GM19395 (cell line): ENCODE data around the gene HDAC10.
"Not testable (repeated sequence)": the region's sequence is repeated elsewhere in the genome, so short reads cannot be mapped to it uniquely, and the experiment has no call there.

Experiments
- ATAC-seq: cut with Tn5 transposase; IDR thresholded peaks from one replicate; pipeline ENCODE4 v1.9.1; 2021; ENCODE audit warnings: mild to moderate bottlenecking, moderate library complexity; ENCODE audit not compliant: unreplicated experiment

HDAC10 gene

GRCh38 chr22:50205781-50206569, 45.1 kb downstream of the HDAC10 start:
- ATAC-seq = no peak

GRCh38 chr22:50204998-50205397, 46.1 kb downstream of the HDAC10 start:
- ATAC-seq = not testable (repeated sequence)

DNA sequence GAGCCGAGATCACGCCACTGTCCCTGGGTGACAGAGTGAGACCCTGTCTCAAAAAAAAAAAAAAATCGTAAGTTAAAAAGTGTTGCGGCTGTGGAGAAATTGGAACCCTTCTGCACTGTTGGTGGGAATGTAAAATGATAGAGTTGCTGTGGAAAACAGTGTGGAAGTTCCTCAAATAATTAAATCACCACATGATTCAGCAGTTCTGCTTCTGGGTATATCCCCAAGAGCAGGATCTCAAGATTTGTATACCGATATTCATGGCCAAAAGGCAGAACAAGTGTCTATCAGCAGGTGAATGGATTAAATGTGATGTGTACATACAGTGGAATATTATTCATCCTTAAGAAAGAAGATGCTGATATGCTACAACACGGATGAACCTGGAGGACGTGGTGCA, 46.5 kb downstream of the HDAC10 start:
- no peak for ATAC-seq

GRCh38 chr22:50203288-50203687, 47.8 kb downstream of the HDAC10 start:
- ATAC-seq = no peak

DNA sequence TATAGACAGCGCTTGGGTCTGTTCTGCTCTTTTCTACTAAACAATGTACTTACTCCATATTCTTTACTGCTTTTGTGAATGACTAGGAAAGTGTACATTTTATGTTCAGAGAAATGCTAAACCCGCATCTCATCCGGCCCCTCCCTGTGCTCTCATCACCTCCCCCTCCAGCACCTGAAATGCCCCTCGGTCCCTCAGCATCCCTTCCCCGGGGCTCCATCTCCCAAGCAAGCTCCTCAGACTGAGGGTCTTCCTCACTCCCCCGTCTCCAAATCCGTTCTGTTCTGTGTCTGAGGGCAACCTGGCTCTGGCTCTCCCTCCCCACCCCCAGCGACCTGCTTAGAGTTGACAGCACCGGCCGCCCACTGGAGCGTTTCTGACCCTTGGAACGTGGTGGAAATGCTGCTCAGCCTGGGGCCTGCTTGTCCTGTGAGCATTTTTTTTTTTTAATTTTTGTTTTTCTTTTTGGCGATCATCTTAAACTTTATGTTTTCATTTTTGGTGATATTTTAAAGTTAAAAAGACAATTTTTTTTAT, 48.9 kb downstream of the HDAC10 start:
- no peak for ATAC-seq

DNA sequence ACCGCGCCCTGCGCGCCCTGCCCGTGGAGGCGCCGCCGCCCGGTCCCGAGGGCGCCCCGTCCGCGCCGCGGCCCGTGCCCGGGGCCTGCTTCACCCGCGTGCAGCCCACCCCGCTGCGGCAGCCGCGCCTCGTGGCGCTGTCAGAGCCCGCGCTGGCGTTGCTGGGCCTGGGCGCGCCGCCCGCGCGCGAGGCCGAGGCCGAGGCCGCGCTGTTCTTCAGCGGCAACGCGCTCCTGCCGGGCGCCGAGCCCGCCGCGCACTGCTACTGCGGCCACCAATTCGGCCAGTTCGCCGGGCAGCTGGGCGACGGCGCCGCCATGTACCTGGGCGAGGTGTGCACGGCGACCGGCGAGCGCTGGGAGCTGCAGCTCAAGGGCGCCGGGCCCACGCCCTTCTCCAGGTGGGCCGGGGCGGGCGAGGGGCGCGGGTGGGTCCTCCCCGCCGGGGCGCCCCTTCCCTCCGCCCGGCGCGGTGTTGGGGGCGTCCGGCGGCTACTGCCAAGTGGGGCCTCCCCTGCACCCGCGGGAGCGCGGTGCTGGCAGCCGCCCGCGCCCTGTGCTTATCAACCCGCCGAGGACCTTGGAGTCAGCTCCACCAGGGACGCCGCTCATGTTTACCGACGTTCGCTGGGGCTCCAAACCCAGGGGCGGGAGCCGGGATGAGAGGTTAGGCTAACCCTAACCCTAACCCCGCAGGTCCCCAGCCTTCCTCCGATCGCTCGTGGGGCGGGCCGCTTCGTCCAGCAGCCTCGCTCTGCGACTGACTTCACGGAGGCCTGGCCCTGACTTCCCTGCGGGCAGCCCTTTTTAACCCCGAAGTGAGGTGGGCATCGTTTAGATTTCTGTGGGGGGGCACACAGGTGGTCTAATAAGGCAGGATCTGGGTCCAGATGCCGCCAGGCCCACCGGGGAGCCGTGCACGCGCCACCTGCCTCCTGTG, 49.6 kb downstream of the HDAC10 start:
- peak; percentile 21 for ATAC-seq

GRCh38 chr22:50200461-50201190, 50.4 kb downstream of the HDAC10 start, which contains the start of gene SELENOO:
Gene SELENOO (plus strand): TSS chr22:50201011. CDS start chr22:50201037, 26 bp downstream.
- peak; percentile 70 for ATAC-seq

GRCh38 chr22:50199829-50200460, 51.1 kb downstream of the HDAC10 start:
- peak; percentile 17 for ATAC-seq

DNA sequence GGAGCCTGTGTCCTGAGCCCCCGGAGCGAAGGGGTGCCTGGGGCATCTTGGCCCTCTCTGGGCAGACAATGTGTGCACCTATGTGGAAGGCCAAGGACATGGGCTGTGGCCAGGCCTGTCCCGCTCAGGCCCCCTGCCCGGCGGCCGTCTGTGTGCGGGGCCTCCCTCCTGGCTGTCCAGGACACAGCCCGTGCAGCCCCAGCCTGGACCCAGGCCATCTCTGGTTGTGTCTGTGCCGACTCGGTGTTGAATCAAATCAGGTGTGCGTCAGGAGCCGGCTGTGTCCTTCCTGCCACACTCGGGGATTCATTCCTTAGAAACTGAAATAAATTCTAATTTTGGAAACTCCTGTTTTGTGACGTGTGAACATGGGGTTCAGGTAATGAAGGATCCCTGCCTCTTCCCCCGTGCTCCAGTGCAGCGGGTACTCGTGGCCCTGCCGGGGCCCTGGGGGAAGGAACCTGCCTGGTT, 51.8 kb downstream of the HDAC10 start:
- no peak for ATAC-seq

DNA sequence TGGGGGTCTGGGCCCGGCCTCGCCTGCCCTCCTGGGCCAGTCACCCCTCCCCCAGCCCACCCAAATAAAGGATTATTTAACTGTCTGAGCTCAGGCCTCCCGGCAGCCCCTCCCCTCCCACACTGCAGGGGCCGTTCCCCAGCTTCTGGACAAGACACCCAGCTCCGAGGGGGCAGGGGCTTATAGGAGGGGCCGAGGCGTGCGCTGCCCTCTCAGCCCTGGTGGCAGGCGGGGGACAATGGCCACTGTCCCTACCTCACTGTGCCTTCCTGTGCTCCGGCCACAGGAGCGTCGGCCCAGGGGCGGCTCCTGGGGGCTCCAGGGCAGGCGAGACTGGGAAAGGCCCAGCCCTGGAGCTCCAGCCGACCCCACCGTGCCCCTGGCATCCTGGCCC, 52.4 kb downstream of the HDAC10 start:
- ATAC-seq = no peak

DNA sequence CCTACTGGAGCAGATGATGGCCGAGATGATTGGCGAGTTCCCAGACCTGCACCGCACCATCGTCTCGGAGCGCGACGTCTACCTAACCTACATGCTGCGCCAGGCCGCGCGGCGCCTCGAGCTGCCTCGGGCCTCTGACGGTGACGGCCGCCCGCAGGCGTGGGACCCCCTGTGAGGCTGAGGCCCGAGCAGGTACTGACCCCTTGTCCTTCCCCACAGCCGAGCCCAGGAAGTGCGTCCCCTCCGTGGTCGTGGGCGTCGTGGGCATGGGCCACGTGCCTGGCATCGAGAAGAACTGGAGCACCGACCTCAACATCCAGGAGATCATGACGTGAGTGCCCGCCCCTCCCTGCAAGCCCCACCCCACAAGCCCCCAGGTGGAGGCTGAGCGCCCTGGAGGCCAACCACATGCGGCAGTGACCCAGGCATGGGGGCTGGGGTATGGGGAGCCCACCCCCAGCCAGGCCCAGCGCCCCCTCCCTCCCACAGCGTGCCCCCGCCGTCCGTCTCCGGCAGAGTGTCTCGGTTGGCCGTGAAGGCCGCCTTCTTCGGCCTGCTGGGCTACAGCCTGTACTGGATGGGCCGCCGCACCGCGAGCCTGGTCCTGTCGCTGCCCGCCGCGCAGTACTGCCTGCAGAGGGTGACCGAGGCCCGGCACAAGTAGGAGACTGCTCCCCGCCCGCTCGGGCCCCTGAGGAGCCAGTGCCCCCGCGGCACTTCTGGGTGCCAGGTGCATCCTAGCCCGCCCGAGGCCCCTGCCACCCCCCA, 53.0 kb downstream of the HDAC10 start:
- ATAC-seq = no peak

DNA sequence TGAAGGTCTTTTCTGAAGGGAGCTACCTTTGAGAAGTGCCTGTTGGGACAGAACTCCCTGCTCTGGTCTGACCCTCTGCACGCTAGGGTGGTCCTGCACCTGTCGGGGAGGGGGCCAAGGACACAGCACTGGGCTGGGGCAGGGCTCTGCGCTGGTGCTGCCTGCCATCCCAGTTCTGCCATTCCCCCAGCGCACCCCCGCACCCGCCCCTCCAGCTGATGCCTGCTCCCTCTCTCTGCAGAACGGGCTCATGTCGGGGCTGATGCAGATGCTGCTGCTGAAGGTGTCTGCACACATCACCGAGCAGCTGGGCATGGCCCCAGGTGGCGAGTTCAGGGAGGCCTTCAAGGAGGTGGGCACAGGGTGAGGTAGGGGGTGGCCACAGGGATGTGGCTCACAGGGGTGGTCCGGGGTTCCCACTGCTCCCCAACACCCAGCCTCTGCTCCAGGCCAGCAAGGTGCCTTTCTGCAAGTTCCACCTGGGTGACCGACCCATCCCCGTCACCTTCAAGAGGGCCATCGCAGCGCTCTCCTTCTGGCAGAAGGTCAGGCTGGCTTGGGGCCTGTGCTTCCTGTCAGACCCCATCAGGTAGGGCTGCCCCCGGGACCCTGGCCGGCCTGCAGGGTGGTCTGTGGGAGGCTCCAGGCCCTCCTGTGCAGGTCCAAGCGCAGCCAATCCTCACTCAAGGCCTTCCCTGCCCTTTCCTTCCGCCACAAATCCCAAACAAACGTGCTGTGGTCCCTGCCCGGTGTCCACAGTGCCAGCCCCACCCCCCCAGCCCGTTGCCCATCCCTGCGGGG, 53.9 kb downstream of the HDAC10 start:
- ATAC-seq = no peak

DNA sequence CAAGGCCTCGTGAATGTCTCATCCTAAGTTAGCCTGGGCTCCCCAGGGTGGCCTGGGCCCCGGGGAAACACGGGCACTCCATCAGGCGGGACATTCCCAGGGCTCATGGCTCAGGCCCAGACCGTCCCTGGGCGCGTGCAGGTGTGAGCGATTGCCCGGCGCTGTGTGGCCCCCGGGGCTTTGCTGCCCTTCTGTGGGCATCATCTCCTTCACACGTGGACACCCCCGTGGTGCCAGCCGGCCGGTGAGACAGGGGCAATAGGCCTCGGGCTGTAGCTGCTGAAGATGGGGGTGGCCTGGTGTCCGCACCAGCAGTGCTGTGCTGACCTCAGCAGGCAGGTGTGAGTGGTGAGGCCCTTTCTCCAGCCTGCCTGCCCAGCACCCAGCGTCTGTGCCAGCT, 54.8 kb downstream of the HDAC10 start:
- no peak for ATAC-seq
